Measurements from ENCODE around the gene DMD.

The DMD gene

GRCh38 chrX:31185884-31186283 lies 2025.5 kb downstream of the DMD start:
- no peak for ATAC-seq (ENCODE audit: insufficient read depth, low read depth)

GRCh38 chrX:31181377-31182000 lies 2029.9 kb downstream of the DMD start:
- TF ChIP-seq, protein P1, sequence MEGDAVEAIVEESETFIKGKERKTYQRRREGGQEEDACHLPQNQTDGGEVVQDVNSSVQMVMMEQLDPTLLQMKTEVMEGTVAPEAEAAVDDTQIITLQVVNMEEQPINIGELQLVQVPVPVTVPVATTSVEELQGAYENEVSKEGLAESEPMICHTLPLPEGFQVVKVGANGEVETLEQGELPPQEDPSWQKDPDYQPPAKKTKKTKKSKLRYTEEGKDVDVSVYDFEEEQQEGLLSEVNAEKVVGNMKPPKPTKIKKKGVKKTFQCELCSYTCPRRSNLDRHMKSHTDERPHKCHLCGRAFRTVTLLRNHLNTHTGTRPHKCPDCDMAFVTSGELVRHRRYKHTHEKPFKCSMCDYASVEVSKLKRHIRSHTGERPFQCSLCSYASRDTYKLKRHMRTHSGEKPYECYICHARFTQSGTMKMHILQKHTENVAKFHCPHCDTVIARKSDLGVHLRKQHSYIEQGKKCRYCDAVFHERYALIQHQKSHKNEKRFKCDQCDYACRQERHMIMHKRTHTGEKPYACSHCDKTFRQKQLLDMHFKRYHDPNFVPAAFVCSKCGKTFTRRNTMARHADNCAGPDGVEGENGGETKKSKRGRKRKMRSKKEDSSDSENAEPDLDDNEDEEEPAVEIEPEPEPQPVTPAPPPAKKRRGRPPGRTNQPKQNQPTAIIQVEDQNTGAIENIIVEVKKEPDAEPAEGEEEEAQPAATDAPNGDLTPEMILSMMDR (IDR thresholded peaks at IDR 0.05; ENCODE audit: borderline replicate concordance, extremely low read depth, low read length, poor library complexity, severe bottlenecking): no peak
- no peak for TF ChIP-seq EZH2 (IDR thresholded peaks at IDR 0.05; ENCODE audit: borderline replicate concordance, low read depth, low read length, severe bottlenecking)
- Histone ChIP-seq H3K27ac (ENCODE audit: low read length) (no peak overlapping the region), H3K36me3 (ENCODE audit: insufficient read depth, low read length) (no peaks in the 10 kb centered on the region)

More at GRCh38 chrX:31185884-31186283, 2025.5 kb downstream of the DMD start:
- Histone ChIP-seq H3K4me2 (ENCODE audit: insufficient read depth, low read length) (no peak overlapping the region), H3K27me3 (ENCODE audit: insufficient read depth, low read length, poor library complexity) (no peaks in the 10 kb centered on the region), H3K9me3 (ENCODE audit: insufficient read depth, low read length, severe bottlenecking) (no peaks in the 10 kb centered on the region), H4K20me1 (ENCODE audit: insufficient read depth, low read length) (no peaks in the 10 kb centered on the region), H3K9ac (ENCODE audit: low read depth, low read length) (no peak overlapping the region), H3K36me3 (ENCODE audit: insufficient read depth, low read length) (no peaks in the 10 kb centered on the region), H3K79me2 (ENCODE audit: insufficient read depth, low read length) (no peaks in the 10 kb centered on the region), H3K4me1 (ENCODE audit: insufficient read depth, low read length) (no peaks in the 10 kb centered on the region), H2AFZ (ENCODE audit: low read depth, low read length) (no peak overlapping the region), H3K4me3 (ENCODE audit: low read depth in 1 of 2, low read length in 2 of 2) (no peak overlapping the region), H3K27ac (ENCODE audit: low read length) (no peak overlapping the region)
- no peak for DNase-seq
- TF ChIP-seq EZH2 (IDR thresholded peaks at IDR 0.05; ENCODE audit: borderline replicate concordance, low read depth, low read length, severe bottlenecking): no peak
- TF ChIP-seq, protein P1 (IDR thresholded peaks at IDR 0.05; ENCODE audit: borderline replicate concordance, extremely low read depth, low read length, poor library complexity, severe bottlenecking): no peak

GRCh38 chrX:31179203-31179602 lies 2032.1 kb downstream of the DMD start:
- Histone ChIP-seq H3K9me3 (ENCODE audit: insufficient read depth, low read length, severe bottlenecking) (no peaks in the 10 kb centered on the region), H4K20me1 (ENCODE audit: insufficient read depth, low read length) (no peaks in the 10 kb centered on the region), H3K4me1 (ENCODE audit: insufficient read depth, low read length) (no peaks in the 10 kb centered on the region), H3K27me3 (ENCODE audit: insufficient read depth, low read length, poor library complexity) (no peaks in the 10 kb centered on the region), H3K27ac (ENCODE audit: low read length) (no peak overlapping the region), H3K4me2 (ENCODE audit: insufficient read depth, low read length) (no peak overlapping the region), H3K9ac (ENCODE audit: low read depth, low read length) (no peak overlapping the region), H2AFZ (ENCODE audit: low read depth, low read length) (no peak overlapping the region), H3K36me3 (ENCODE audit: insufficient read depth, low read length) (no peaks in the 10 kb centered on the region), H3K79me2 (ENCODE audit: insufficient read depth, low read length) (no peaks in the 10 kb centered on the region), H3K4me3 (ENCODE audit: low read depth in 1 of 2, low read length in 2 of 2) (no peak overlapping the region)
- no peak for ATAC-seq (ENCODE audit: insufficient read depth, low read depth)
- no peak for DNase-seq
- TF ChIP-seq, protein P1 (IDR thresholded peaks at IDR 0.05; ENCODE audit: borderline replicate concordance, extremely low read depth, low read length, poor library complexity, severe bottlenecking): no peak
- no peak for TF ChIP-seq EZH2 (IDR thresholded peaks at IDR 0.05; ENCODE audit: borderline replicate concordance, low read depth, low read length, severe bottlenecking)

More at GRCh38 chrX:31181377-31182000, 2029.9 kb downstream of the DMD start:
- no peak overlapping the region for H2AFZ ChIP-seq (ENCODE audit: low read depth, low read length)
- no peak for ATAC-seq (ENCODE audit: insufficient read depth, low read depth)
- no peaks in the 10 kb centered on the region for H3K4me1 ChIP-seq (ENCODE audit: insufficient read depth, low read length)
- H4K20me1 ChIP-seq (ENCODE audit: insufficient read depth, low read length): no peaks in the 10 kb centered on the region
- no peak overlapping the region for H3K4me3 ChIP-seq (ENCODE audit: low read depth in 1 of 2, low read length in 2 of 2)
- H3K4me2 ChIP-seq (ENCODE audit: insufficient read depth, low read length): no peak overlapping the region
- no peaks in the 10 kb centered on the region for H3K79me2 ChIP-seq (ENCODE audit: insufficient read depth, low read length)
- H3K27me3 ChIP-seq (ENCODE audit: insufficient read depth, low read length, poor library complexity): no peaks in the 10 kb centered on the region
- H3K9ac ChIP-seq (ENCODE audit: low read depth, low read length): no peak overlapping the region
- no peaks in the 10 kb centered on the region for H3K9me3 ChIP-seq (ENCODE audit: insufficient read depth, low read length, severe bottlenecking)
- DNase-seq: no peak

All from DND-41 (cell line).